Osteoblast (primary cell): ENCODE results near the gene ABCC1. TPM values are rescaled to one million over a fixed set of nuclear protein-coding genes. Genes with fewer than 3 reads are reported as not detected.
A peak's percentile ranks its signal among the peaks of the same experiment; 100 is the strongest.

Source experiments
- DNase-seq: peaks from one replicate; pipeline ENCODE4 v3.0.0; 2011; ENCODE audit warnings: low spot score, mixed read lengths; ENCODE audit not compliant: insufficient read length; ENCODE audit errors: missing footprints
- H2AFZ ChIP-seq: 2 replicates; pipeline ENCODE4 v1.6.0; 2011; ENCODE audit warnings: mild to moderate bottlenecking, low read length
- H3K27ac ChIP-seq: 2 replicates; pipeline ENCODE4 v1.5.1; 2011; ENCODE audit warnings: mild to moderate bottlenecking, low read depth, low read length, moderate library complexity
- H3K27me3 ChIP-seq: 2 replicates; pipeline ENCODE4 v1.6.0; 2012; ENCODE audit warnings: mild to moderate bottlenecking, control low read depth, inconsistent platforms, low read length, moderate library complexity; ENCODE audit not compliant: insufficient read depth
- H3K36me3 ChIP-seq: 2 replicates; pipeline ENCODE4 v1.5.1; 2011; ENCODE audit warnings: mild to moderate bottlenecking, low read length, control low read depth, moderate library complexity; ENCODE audit not compliant: insufficient read depth
- H3K4me1 ChIP-seq: 2 replicates; pipeline ENCODE4 v1.5.1; 2011; ENCODE audit warnings: mild to moderate bottlenecking, low read length, control low read depth, moderate library complexity; ENCODE audit not compliant: insufficient read depth
- H3K4me2 ChIP-seq: 2 replicates; pipeline ENCODE4 v1.6.0; 2011; ENCODE audit warnings: mild to moderate bottlenecking, low read length; ENCODE audit not compliant: insufficient read depth
- H3K4me3 ChIP-seq: fragments of 200-600 bp; sonication (generic); 3 replicates; pipeline ENCODE4 v1.5.1; 2012; ENCODE audit warnings: mild to moderate bottlenecking, low read length, inconsistent platforms; ENCODE audit not compliant: insufficient read depth
- H3K79me2 ChIP-seq: 2 replicates; pipeline ENCODE4 v1.6.0; 2012; ENCODE audit warnings: mild to moderate bottlenecking, low read length, control low read depth, inconsistent platforms; ENCODE audit not compliant: insufficient read depth
- H3K9me3 ChIP-seq: 2 replicates; pipeline ENCODE4 v1.5.1; 2011; ENCODE audit warnings: low read depth, low read length, control low read depth
- H4K20me1 ChIP-seq: 2 replicates; pipeline ENCODE4 v1.6.0; 2012; ENCODE audit warnings: mild to moderate bottlenecking, low read length, control low read depth; ENCODE audit not compliant: insufficient read depth
- CTCF ChIP-seq: IDR thresholded peaks from 2 replicates; pipeline ENCODE4 v1.5.1; 2011; ENCODE audit warnings: mild to moderate bottlenecking, low read depth, low read length, moderate library complexity; ENCODE audit errors: extremely low read depth
- total RNA-seq: library from RNA; depleted of rRNA; stranded (reverse); fragments of >200 nt; gene quantifications from 2 replicates; pipeline ENCODE4 v1.2.3, GENCODE V29; 2012

The ABCC1 gene
- total RNA-seq, 1 donor = 33.7 TPM

GRCh38 chr16:16045296-16045695, 95.9 kb downstream of the ABCC1 start:
- Histone ChIP-seq H3K27ac (no peak overlapping the region), H3K9me3 (no peaks in the 10 kb centered on the region)
- TF ChIP-seq CTCF = no peak

DNA sequence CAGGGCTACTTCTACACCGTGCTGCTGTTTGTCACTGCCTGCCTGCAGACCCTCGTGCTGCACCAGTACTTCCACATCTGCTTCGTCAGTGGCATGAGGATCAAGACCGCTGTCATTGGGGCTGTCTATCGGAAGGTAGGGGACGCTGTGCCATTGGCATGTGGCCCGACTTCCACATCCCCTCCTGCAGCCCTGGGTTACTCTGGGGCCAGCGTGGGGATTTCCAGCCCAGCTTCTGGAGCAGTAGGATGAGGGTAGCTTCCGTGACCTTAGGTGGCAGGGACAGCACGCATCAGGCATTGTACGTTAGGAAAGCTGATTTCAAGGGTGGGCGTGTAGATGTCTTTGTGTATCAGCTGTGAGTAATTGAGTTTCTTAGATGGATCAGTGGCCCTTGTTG, 96.5 kb downstream of the ABCC1 start:
- no peak overlapping the region for H3K4me2 ChIP-seq
- H3K36me3 ChIP-seq = peaks cover 68% of the 10 kb centered on the region
- no peaks in the 10 kb centered on the region for H3K27me3 ChIP-seq
- no peak overlapping the region for H2AFZ ChIP-seq
- TF ChIP-seq CTCF = peak; percentile 16
- no peak overlapping the region for H3K4me3 ChIP-seq
- H3K9me3 ChIP-seq = no peaks in the 10 kb centered on the region
- no peaks in the 10 kb centered on the region for H3K4me1 ChIP-seq
- H4K20me1 ChIP-seq = peaks cover 5% of the 10 kb centered on the region
- no peak for DNase-seq
- H3K27ac ChIP-seq = no peak overlapping the region
- peaks cover 15% of the 10 kb centered on the region for H3K79me2 ChIP-seq

More at GRCh38 chr16:16045296-16045695, 95.9 kb downstream of the ABCC1 start:
- H3K36me3 ChIP-seq = peaks cover 67% of the 10 kb centered on the region
- peaks cover 5% of the 10 kb centered on the region for H4K20me1 ChIP-seq
- no peak overlapping the region for H2AFZ ChIP-seq
- H3K79me2 ChIP-seq = peaks cover 15% of the 10 kb centered on the region
- no peak for DNase-seq
- H3K27me3 ChIP-seq = no peaks in the 10 kb centered on the region
- H3K4me1 ChIP-seq = no peaks in the 10 kb centered on the region
- no peak overlapping the region for H3K4me2 ChIP-seq
- H3K4me3 ChIP-seq = no peak overlapping the region

DNA sequence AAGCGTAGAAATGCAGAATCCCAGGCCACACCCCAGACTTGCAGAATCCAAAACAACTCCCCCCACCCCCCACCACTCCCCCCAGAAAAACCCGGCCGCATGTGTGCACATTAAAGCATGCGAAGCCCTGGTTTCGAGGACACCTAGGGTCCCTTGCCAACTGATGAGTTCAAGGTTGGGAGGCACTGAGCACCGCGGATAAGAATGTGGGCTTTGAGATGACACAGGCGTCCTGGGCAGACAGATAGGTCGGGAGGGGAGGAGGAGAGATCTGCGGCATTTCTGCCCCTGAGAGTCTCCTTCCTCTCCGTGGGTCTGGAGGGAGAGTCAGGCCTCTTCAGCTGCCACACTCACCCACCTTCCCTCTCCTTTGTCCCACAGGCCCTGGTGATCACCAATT, 98.3 kb downstream of the ABCC1 start:
- no peak for DNase-seq
- Histone ChIP-seq H3K27me3 (no peaks in the 10 kb centered on the region), H2AFZ (no peak overlapping the region), H3K4me3 (no peak overlapping the region), H4K20me1 (peaks cover 2% of the 10 kb centered on the region), H3K36me3 (peaks cover 78% of the 10 kb centered on the region), H3K4me2 (no peak overlapping the region), H3K4me1 (no peaks in the 10 kb centered on the region), H3K9me3 (no peaks in the 10 kb centered on the region), H3K79me2 (peaks cover 9% of the 10 kb centered on the region), H3K27ac (no peak overlapping the region)
- TF ChIP-seq CTCF = no peak

DNA sequence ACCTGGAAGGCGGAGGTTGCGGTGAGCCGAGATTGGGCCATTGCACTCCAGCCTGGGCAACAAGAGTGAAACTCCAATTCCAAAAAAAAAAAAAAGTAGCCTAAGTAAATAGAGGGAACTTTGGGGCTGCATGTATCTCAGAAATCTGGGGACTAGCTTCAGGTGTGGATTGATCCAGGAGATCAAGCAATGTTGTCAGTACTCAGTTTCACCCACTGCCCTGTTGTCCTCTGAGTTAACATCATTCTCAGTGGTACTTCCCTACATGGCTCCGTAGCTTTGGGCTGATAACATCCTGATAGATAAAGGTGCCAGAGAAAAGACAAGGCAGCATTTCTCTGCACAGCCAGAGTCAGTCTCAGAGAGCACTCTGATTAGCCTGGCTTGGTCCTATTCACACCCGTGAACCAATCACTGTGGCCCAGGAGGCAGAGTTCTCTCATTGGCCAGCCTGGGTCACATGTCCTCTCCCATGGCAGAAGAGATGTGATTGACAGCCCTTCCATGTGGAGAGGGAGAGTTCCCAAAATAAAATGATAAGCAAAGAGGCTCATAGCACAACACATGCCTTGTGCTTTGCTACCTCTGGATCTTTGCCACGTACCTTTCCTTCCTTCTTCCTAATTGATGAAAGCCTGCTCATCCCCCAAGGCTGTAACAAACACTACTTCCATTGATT, 99.6 kb downstream of the ABCC1 start:
- no peak for TF ChIP-seq CTCF
- H3K36me3 ChIP-seq = peaks cover 86% of the 10 kb centered on the region
- no peak overlapping the region for H2AFZ ChIP-seq
- no peaks in the 10 kb centered on the region for H3K27me3 ChIP-seq
- no peak overlapping the region for H3K4me3 ChIP-seq
- no peak overlapping the region for H3K4me2 ChIP-seq
- H3K4me1 ChIP-seq = no peaks in the 10 kb centered on the region
- DNase-seq = no peak
- H3K79me2 ChIP-seq = peaks cover 9% of the 10 kb centered on the region
- H4K20me1 ChIP-seq = peaks cover 2% of the 10 kb centered on the region
- H3K9me3 ChIP-seq = no peaks in the 10 kb centered on the region
- no peak overlapping the region for H3K27ac ChIP-seq
